Measurements from ENCODE around the gene TMEM121.

Gene TMEM121

GRCh38 chr14:105496831-105497591 lies 29.4 kb upstream of the TMEM121 start:
- Mint-ChIP-seq H3K9me3 (no peaks in the 10 kb centered on the region), H3K36me3 (ENCODE audit: low read depth) (no peaks in the 10 kb centered on the region), H3K27me3 (ENCODE audit: low read depth, poor library complexity) (no peaks in the 10 kb centered on the region), H3K27ac (no peak overlapping the region), H3K4me3 (no peak overlapping the region), H3K4me1 (peaks cover 5% of the 10 kb centered on the region)
- DNase-seq, result no peak
- no peak for TF ChIP-seq CTCF (IDR thresholded peaks at IDR 0.05)

GRCh38 chr14:105497671-105498429 lies 28.5 kb upstream of the TMEM121 start:
- H3K27ac Mint-ChIP-seq, result no peak overlapping the region
- no peak overlapping the region for H3K4me3 Mint-ChIP-seq
- H3K27me3 Mint-ChIP-seq (ENCODE audit: low read depth, poor library complexity), result no peaks in the 10 kb centered on the region
- H3K4me1 Mint-ChIP-seq, result peaks cover 5% of the 10 kb centered on the region
- DNase-seq, result no peak
- no peaks in the 10 kb centered on the region for H3K36me3 Mint-ChIP-seq (ENCODE audit: low read depth)
- no peaks in the 10 kb centered on the region for H3K9me3 Mint-ChIP-seq
- no peak for TF ChIP-seq CTCF (IDR thresholded peaks at IDR 0.05)

- H3K4me1 Mint-ChIP-seq, result peaks cover 9% of the 10 kb centered on the region
- no peak for TF ChIP-seq CTCF (IDR thresholded peaks at IDR 0.05)
- H3K27me3 Mint-ChIP-seq (ENCODE audit: low read depth, poor library complexity), result no peaks in the 10 kb centered on the region
- H3K4me3 Mint-ChIP-seq, result no peak overlapping the region
- DNase-seq, result no peak
- no peaks in the 10 kb centered on the region for H3K9me3 Mint-ChIP-seq
- no peak overlapping the region for H3K27ac Mint-ChIP-seq
- H3K36me3 Mint-ChIP-seq (ENCODE audit: low read depth), result no peaks in the 10 kb centered on the region
Observed at GRCh38 chr14:105498430-105499255, 27.7 kb upstream of the TMEM121 start.

- no peaks in the 10 kb centered on the region for H3K27me3 Mint-ChIP-seq (ENCODE audit: low read depth, poor library complexity)
- H3K4me1 Mint-ChIP-seq, result peaks cover 15% of the 10 kb centered on the region
- H3K36me3 Mint-ChIP-seq (ENCODE audit: low read depth), result no peaks in the 10 kb centered on the region
- no peak for DNase-seq
- H3K4me3 Mint-ChIP-seq, result no peak overlapping the region
- no peak for TF ChIP-seq CTCF (IDR thresholded peaks at IDR 0.05)
- H3K9me3 Mint-ChIP-seq, result no peaks in the 10 kb centered on the region
- H3K27ac Mint-ChIP-seq, result no peak overlapping the region
Observed at GRCh38 chr14:105499256-105500035, 26.9 kb upstream of the TMEM121 start.

GRCh38 chr14:105500036-105500725 lies 26.2 kb upstream of the TMEM121 start:
- TF ChIP-seq CTCF (IDR thresholded peaks at IDR 0.05), result no peak
- Mint-ChIP-seq H3K36me3 (ENCODE audit: low read depth) (no peaks in the 10 kb centered on the region), H3K9me3 (no peaks in the 10 kb centered on the region), H3K4me3 (no peak overlapping the region), H3K27me3 (ENCODE audit: low read depth, poor library complexity) (no peaks in the 10 kb centered on the region), H3K27ac (no peak overlapping the region), H3K4me1 (peaks cover 16% of the 10 kb centered on the region)
- no peak for DNase-seq

Data from nephron progenitor cell (in vitro differentiated cells).